CD14-positive monocyte (primary cell): ENCODE measurements around the gene MRPS5. TPM values are rescaled to one million over a fixed set of nuclear protein-coding genes. Genes with fewer than 3 reads are reported as not detected.

Source experiments
- DNase-seq, 3 donors: peaks; one replicate each; pipeline ENCODE4 v3.0.0-alpha.2; 2011 to 2022
- H2AFZ ChIP-seq: 2 replicates; pipeline ENCODE4 v1.6.0; 2012; ENCODE audit warnings: mild to moderate bottlenecking, low read depth, low read length, inconsistent platforms; ENCODE audit not compliant: insufficient read depth, poor library complexity, severe bottlenecking
- H3K27ac ChIP-seq, 2 donors: 1 replicate in 1 of 2; 2 replicates in 1 of 2; pipeline ENCODE4 v1.5.1; 2012 to 2013; ENCODE audit warnings: low read length in 2 of 2, control low read depth in 1 of 2, inconsistent platforms in 1 of 2, low read depth in 1 of 2, mild to moderate bottlenecking in 1 of 2
- H3K27me3 ChIP-seq, 2 donors: one replicate each; pipeline versions ENCODE4 v1.6.0 to v1.6.1; 2011 to 2013; ENCODE audit warnings: low read length in 2 of 2; ENCODE audit not compliant: control insufficient read depth in 2 of 2, insufficient read depth in 2 of 2
- H3K36me3 ChIP-seq, 2 donors: replicated peaks in 1 of 2; 1 replicate in 1 of 2; 2 replicates in 1 of 2; pipeline versions ENCODE4 v1.5.1 to v1.6.1; 2012 to 2013; ENCODE audit warnings: low read length in 2 of 2, control low read depth in 1 of 2, inconsistent platforms in 1 of 2, mild to moderate bottlenecking in 1 of 2; ENCODE audit not compliant: insufficient read depth in 2 of 2, control insufficient read depth in 1 of 2
- H3K4me1 ChIP-seq, 2 donors: 1 replicate in 1 of 2; 2 replicates in 1 of 2; pipeline versions ENCODE4 v1.5.1 to v1.6.1; 2012 to 2013; ENCODE audit warnings: low read length in 2 of 2, control low read depth in 1 of 2, inconsistent platforms in 1 of 2, mild to moderate bottlenecking in 1 of 2, moderate library complexity in 1 of 2; ENCODE audit not compliant: insufficient read depth in 2 of 2, control insufficient read depth in 1 of 2
- H3K4me2 ChIP-seq: replicated peaks from 2 replicates; pipeline ENCODE3; 2012; ENCODE audit warnings: low read length, moderate library complexity, mild to moderate bottlenecking; ENCODE audit not compliant: poor library complexity, severe bottlenecking; ENCODE audit errors: extremely low read depth
- H3K4me3 ChIP-seq, 3 experiments: fragments of 200-600 bp in 1 of 3; sonication (generic) in 1 of 3; replicated peaks in 1 of 3; 1 replicate in 2 of 3; 2 replicates in 1 of 3; pipeline ENCODE4 v1.5.1; 2011 to 2013; ENCODE audit warnings: low read length in 3 of 3, mild to moderate bottlenecking in 3 of 3, control low read depth in 2 of 3, low read depth in 2 of 3, inconsistent platforms in 1 of 3, moderate library complexity in 1 of 3
- H3K79me2 ChIP-seq: 2 replicates; pipeline ENCODE4 v1.6.0; 2012; ENCODE audit warnings: mild to moderate bottlenecking, control low read depth, inconsistent platforms, low read length, moderate library complexity; ENCODE audit not compliant: insufficient read depth
- H3K9ac ChIP-seq: 2 replicates; pipeline ENCODE4 v1.6.0; 2017; ENCODE audit warnings: low read length, mild to moderate bottlenecking; ENCODE audit not compliant: insufficient read depth, poor library complexity, severe bottlenecking
- H3K9me3 ChIP-seq, 2 donors: replicated peaks in 1 of 2; 1 replicate in 1 of 2; 2 replicates in 1 of 2; pipeline versions ENCODE4 v1.5.1 to v1.6.1; 2012 to 2013; ENCODE audit warnings: low read length in 2 of 2, control low read depth in 1 of 2; ENCODE audit not compliant: control insufficient read depth in 1 of 2, insufficient read depth in 1 of 2
- H4K20me1 ChIP-seq: 2 replicates; pipeline ENCODE4 v1.6.0; 2012; ENCODE audit warnings: mild to moderate bottlenecking, low read length, control low read depth, moderate library complexity; ENCODE audit not compliant: insufficient read depth
- H3K27ac Mint-ChIP-seq, 7 donors: one replicate each; pipeline ENCODE4 v1.8.0; 2020; ENCODE audit warnings: mild to moderate bottlenecking in 7 of 7, mixed read lengths in 7 of 7, moderate library complexity in 6 of 7, inconsistent platforms in 2 of 7
- H3K27me3 Mint-ChIP-seq, 3 donors: one replicate each; pipeline ENCODE4 v1.8.0; 2021 to 2022; ENCODE audit warnings: low read depth in 3 of 3, mild to moderate bottlenecking in 3 of 3, mixed read lengths in 3 of 3, moderate library complexity in 3 of 3, inconsistent platforms in 1 of 3
- H3K36me3 Mint-ChIP-seq, 2 donors: one replicate each; pipeline ENCODE4 v1.8.0; 2020; ENCODE audit warnings: mixed read lengths in 2 of 2, inconsistent platforms in 1 of 2, mild to moderate bottlenecking in 1 of 2
- H3K4me1 Mint-ChIP-seq: one replicate; pipeline ENCODE4 v1.8.0; 2020; ENCODE audit warnings: mild to moderate bottlenecking, mixed read lengths
- H3K4me3 Mint-ChIP-seq, 2 donors: one replicate each; pipeline ENCODE4 v1.8.0; 2020; ENCODE audit warnings: mild to moderate bottlenecking in 2 of 2, mixed read lengths in 2 of 2, moderate library complexity in 1 of 2
- H3K9me3 Mint-ChIP-seq, 7 donors: one replicate each; pipeline ENCODE4 v1.8.0; 2020 to 2022; ENCODE audit warnings: mixed read lengths in 7 of 7, mild to moderate bottlenecking in 6 of 7, moderate library complexity in 6 of 7, inconsistent platforms in 2 of 7
- whole genome bisulfite sequencing: methylation state at CpG from one replicate; pipeline ENCODE4 v1.1.5; 2013; ENCODE audit warnings: missing lambda C conversion rate; ENCODE audit not compliant: insufficient coverage; 5-methylcytosine and 5-hydroxymethylcytosine counted together
- intact Hi-C, 2 donors: fragments of 100-400 bp; cut with micrococcal nuclease; formaldehyde crosslinking; loops; one replicate each; pipeline versions ENCODE4 v1.15.0 to v1.15.1; 2023
- polyA plus RNA-seq, 3 donors: library from polyadenylated mRNA; depleted of rRNA in 1 of 3; unstranded in 2 of 3; stranded (reverse) in 1 of 3; fragments of 300-500 nt in 2 of 3; fragments of >200 nt in 1 of 3; fragmentation: Illumina TruSeq in 2 of 3; gene quantifications; 1 replicate in 2 of 3; 2 replicates in 1 of 3; pipeline ENCODE4 v1.2.3, GENCODE V29; 2012 to 2021
- TF ChIP-seq, protein P1 (sequence below): fragments of 200-600 bp; IDR thresholded peaks from one replicate; pipeline ENCODE4 v1.8.0; 2022; ENCODE audit warnings: antibody characterized with exemption, mild to moderate bottlenecking

Gene MRPS5
- polyA plus RNA-seq, 3 donors, result 30.9 to 41.6 (median 35.2) TPM

- no peaks in the 10 kb centered on the region for H3K9me3 ChIP-seq
- TF ChIP-seq, protein P1, sequence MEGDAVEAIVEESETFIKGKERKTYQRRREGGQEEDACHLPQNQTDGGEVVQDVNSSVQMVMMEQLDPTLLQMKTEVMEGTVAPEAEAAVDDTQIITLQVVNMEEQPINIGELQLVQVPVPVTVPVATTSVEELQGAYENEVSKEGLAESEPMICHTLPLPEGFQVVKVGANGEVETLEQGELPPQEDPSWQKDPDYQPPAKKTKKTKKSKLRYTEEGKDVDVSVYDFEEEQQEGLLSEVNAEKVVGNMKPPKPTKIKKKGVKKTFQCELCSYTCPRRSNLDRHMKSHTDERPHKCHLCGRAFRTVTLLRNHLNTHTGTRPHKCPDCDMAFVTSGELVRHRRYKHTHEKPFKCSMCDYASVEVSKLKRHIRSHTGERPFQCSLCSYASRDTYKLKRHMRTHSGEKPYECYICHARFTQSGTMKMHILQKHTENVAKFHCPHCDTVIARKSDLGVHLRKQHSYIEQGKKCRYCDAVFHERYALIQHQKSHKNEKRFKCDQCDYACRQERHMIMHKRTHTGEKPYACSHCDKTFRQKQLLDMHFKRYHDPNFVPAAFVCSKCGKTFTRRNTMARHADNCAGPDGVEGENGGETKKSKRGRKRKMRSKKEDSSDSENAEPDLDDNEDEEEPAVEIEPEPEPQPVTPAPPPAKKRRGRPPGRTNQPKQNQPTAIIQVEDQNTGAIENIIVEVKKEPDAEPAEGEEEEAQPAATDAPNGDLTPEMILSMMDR, result no peak
- peaks cover 6 to 11% (median 10%) of the 10 kb centered on the region in 3 donors for H3K27me3 Mint-ChIP-seq
- H3K4me1 Mint-ChIP-seq, result no peaks in the 10 kb centered on the region
- no peak overlapping the region for H3K27ac ChIP-seq
- no peak overlapping the region for H3K9ac ChIP-seq
- H3K79me2 ChIP-seq, result no peaks in the 10 kb centered on the region
- no peaks in the 10 kb centered on the region for H3K27me3 ChIP-seq
- no peaks in the 10 kb centered on the region for H3K36me3 Mint-ChIP-seq
- no peak overlapping the region for H3K4me3 ChIP-seq
- no peaks in the 10 kb centered on the region for H3K9me3 Mint-ChIP-seq
- H3K4me2 ChIP-seq, result no peak overlapping the region
- H3K36me3 ChIP-seq, result no peaks in the 10 kb centered on the region
- intact Hi-C loops, result no loop called here
- 9% methylated on average over 4 of the region's 7 CpGs for WGBS
- no peak overlapping the region for H3K4me3 Mint-ChIP-seq
- DNase-seq, result no peak
- H3K27ac Mint-ChIP-seq, result no peak overlapping the region
- no peak overlapping the region for H2AFZ ChIP-seq
- no peaks in the 10 kb centered on the region for H3K4me1 ChIP-seq
- no peaks in the 10 kb centered on the region for H4K20me1 ChIP-seq
Measured at GRCh38 chr2:95050385-95051300, 71.0 kb downstream of the MRPS5 start.

- Mint-ChIP-seq H3K4me3 (no peak overlapping the region), H3K36me3 (no peaks in the 10 kb centered on the region), H3K9me3 (no peaks in the 10 kb centered on the region), H3K27me3 (peaks cover 3 to 11% (median 10%) of the 10 kb centered on the region in 3 donors), H3K4me1 (no peaks in the 10 kb centered on the region), H3K27ac (no peak overlapping the region)
- H3K4me3 ChIP-seq, result no peak overlapping the region
- WGBS, result 96% methylated on average over 3 of the region's 6 CpGs
- H3K27me3 ChIP-seq, result no peaks in the 10 kb centered on the region
- intact Hi-C loops, result no loop called here
- H3K4me2 ChIP-seq, result no peak overlapping the region
- H3K36me3 ChIP-seq, result no peaks in the 10 kb centered on the region
- no peaks in the 10 kb centered on the region for H3K79me2 ChIP-seq
- H3K9me3 ChIP-seq, result no peaks in the 10 kb centered on the region
- no peak for DNase-seq
- no peak overlapping the region for H2AFZ ChIP-seq
- TF ChIP-seq, protein P1, result no peak
- H3K27ac ChIP-seq, result no peak overlapping the region
- H3K9ac ChIP-seq, result no peak overlapping the region
- no peaks in the 10 kb centered on the region for H3K4me1 ChIP-seq
- H4K20me1 ChIP-seq, result no peaks in the 10 kb centered on the region
Measured at GRCh38 chr2:95049961-95050360, 71.6 kb downstream of the MRPS5 start.
